GM23248 (cell line): ENCODE measurements around the gene DNMT3L. TPM values are rescaled to one million over a fixed set of nuclear protein-coding genes. Genes with fewer than 3 reads are reported as not detected.
"Not testable (repeated sequence)": the region's sequence is repeated elsewhere in the genome, so short reads cannot be mapped to it uniquely, and the experiment has no call there.

ENCODE experiments used
- DNase-seq: peaks from one replicate; pipeline ENCODE4 v3.0.0-alpha.2; 2015
- H2AFZ ChIP-seq: fragments of 200-600 bp; sonication (generic); 2 replicates; pipeline ENCODE4 v1.6.1; 2016; ENCODE audit warnings: antibody characterized with exemption
- H3F3A ChIP-seq: fragments of 200-600 bp; sonication (generic); 2 replicates; pipeline ENCODE4 v1.6.1; 2016; ENCODE audit warnings: mild to moderate bottlenecking, antibody characterized with exemption, mixed run types; ENCODE audit not compliant: insufficient read depth
- H3K27ac ChIP-seq: fragments of 200-600 bp; sonication (generic); 2 replicates; pipeline ENCODE4 v1.5.1; 2016; ENCODE audit warnings: mild to moderate bottlenecking
- H3K27me3 ChIP-seq: fragments of 200-600 bp; sonication (generic); replicated peaks from 2 replicates; pipeline ENCODE4 v1.6.1; 2016; ENCODE audit warnings: mild to moderate bottlenecking; ENCODE audit not compliant: insufficient read depth
- H3K36me3 ChIP-seq: fragments of 200-600 bp; sonication (generic); 2 replicates; pipeline ENCODE4 v1.6.1; 2016; ENCODE audit warnings: low read depth, mild to moderate bottlenecking
- H3K4me1 ChIP-seq: fragments of 200-600 bp; sonication (generic); 2 replicates; pipeline ENCODE4 v1.6.1; 2016; ENCODE audit warnings: mild to moderate bottlenecking; ENCODE audit not compliant: insufficient read depth
- H3K4me2 ChIP-seq: fragments of 200-600 bp; sonication (generic); one replicate; pipeline ENCODE4 v1.6.1; 2016; ENCODE audit warnings: mild to moderate bottlenecking; ENCODE audit not compliant: unreplicated experiment
- H3K4me3 ChIP-seq: fragments of 200-600 bp; sonication (generic); 2 replicates; pipeline ENCODE4 v1.5.1; 2016; ENCODE audit warnings: mild to moderate bottlenecking
- H3K79me2 ChIP-seq: fragments of 200-600 bp; sonication (generic); 2 replicates; pipeline ENCODE4 v1.6.1; 2016; ENCODE audit warnings: mild to moderate bottlenecking; ENCODE audit not compliant: insufficient read depth
- H3K9ac ChIP-seq: fragments of 200-600 bp; sonication (generic); 2 replicates; pipeline ENCODE4 v1.6.1; 2016; ENCODE audit warnings: mild to moderate bottlenecking
- H3K9me2 ChIP-seq: fragments of 200-600 bp; sonication (generic); 2 replicates; pipeline ENCODE4 v1.6.1; 2016; ENCODE audit warnings: mixed run types, mild to moderate bottlenecking, moderate library complexity; ENCODE audit not compliant: insufficient read depth
- H3K9me3 ChIP-seq: fragments of 200-600 bp; sonication (generic); one replicate; pipeline ENCODE4 v1.6.1; 2017; ENCODE audit warnings: low read depth
- H4K20me1 ChIP-seq: fragments of 200-600 bp; sonication (generic); 2 replicates; pipeline ENCODE4 v1.6.0; 2016; ENCODE audit not compliant: insufficient read depth
- WGBS, 2 experiments: methylation state at CpG; one replicate each; pipeline ENCODE4 v1.1.6; 2015 to 2017; ENCODE audit warnings: low lambda C conversion rate in 2 of 2, low coverage in 1 of 2; ENCODE audit errors: missing lambda C conversion rate in 2 of 2; 5-methylcytosine and 5-hydroxymethylcytosine counted together
- in situ Hi-C: fragments of 300-500 bp; cut with MboI; formaldehyde crosslinking; loops from 2 replicates; pipeline ENCODE4 v1.15.0; 2020
- polyA plus RNA-seq: library from polyadenylated mRNA; unstranded; fragments of >200 nt; fragmentation: Nextera tagmentation; extraction: Ambion mirVana; gene quantifications from 2 replicates; pipeline ENCODE4 v1.2.1, GENCODE V29; 2016
- total RNA-seq: library from RNA; depleted of rRNA; stranded (reverse); fragments of >200 nt; shearing (Covaris generic); gene quantifications from 2 replicates; pipeline ENCODE4 v1.2.3, GENCODE V29; 2014

DNMT3L gene
- total and polyA plus RNA-seq, 2 experiments from 2014 or later = not detected

GRCh38 chr21:44220674-44221073 lies 41.0 kb downstream of the DNMT3L start:
- DNase-seq, H2AFZ ChIP-seq, H3K9me3 ChIP-seq, H3K27ac ChIP-seq, H3K79me2 ChIP-seq, H3K36me3 ChIP-seq, H3K27me3 ChIP-seq, H4K20me1 ChIP-seq, H3K4me3 ChIP-seq, H3K4me1 ChIP-seq, H3K4me2 ChIP-seq, H3K9me2 ChIP-seq, H3K9ac ChIP-seq, in situ Hi-C loops, H3F3A ChIP-seq: not testable (repeated sequence)
- WGBS, 2 experiments = no CpG with 5 or more reads among the region's 18 CpGs

- H3K9ac ChIP-seq, in situ Hi-C loops: not testable (repeated sequence)
These were observed 43.2 kb downstream of the DNMT3L start for GRCh38 chr21:44218461-44218860.

GRCh38 chr21:44211978-44212377 lies 49.7 kb downstream of the DNMT3L start:
- DNase-seq, H3F3A ChIP-seq, H3K9me3 ChIP-seq, H4K20me1 ChIP-seq, H3K9ac ChIP-seq, H3K9me2 ChIP-seq, H3K4me3 ChIP-seq, H2AFZ ChIP-seq, H3K4me2 ChIP-seq, H3K79me2 ChIP-seq, in situ Hi-C loops, H3K27me3 ChIP-seq, H3K27ac ChIP-seq, H3K4me1 ChIP-seq, H3K36me3 ChIP-seq: not testable (repeated sequence)
- 80 to 89% methylated on average over 2 of the region's 2 CpGs for WGBS, 2 experiments

More at GRCh38 chr21:44218461-44218860, 43.2 kb downstream of the DNMT3L start:
- not testable (repeated sequence) for H3K9me3 ChIP-seq, H3K27me3 ChIP-seq, H4K20me1 ChIP-seq, H3K4me3 ChIP-seq, H3F3A ChIP-seq, H3K27ac ChIP-seq, H3K79me2 ChIP-seq, H3K4me1 ChIP-seq, H3K36me3 ChIP-seq, H3K4me2 ChIP-seq, DNase-seq, H3K9me2 ChIP-seq, H2AFZ ChIP-seq
- no CpG with 5 or more reads among the region's 8 CpGs for WGBS, 2 experiments

GRCh38 chr21:44211574-44211973 lies 50.1 kb downstream of the DNMT3L start:
- H3K9me2 ChIP-seq, H3K36me3 ChIP-seq, H3K27me3 ChIP-seq, H4K20me1 ChIP-seq, DNase-seq, H3K79me2 ChIP-seq, H3K4me3 ChIP-seq, H3K9ac ChIP-seq, H2AFZ ChIP-seq, H3K4me2 ChIP-seq, H3K9me3 ChIP-seq, in situ Hi-C loops, H3K4me1 ChIP-seq, H3K27ac ChIP-seq, H3F3A ChIP-seq: not testable (repeated sequence)
- WGBS, 2 experiments = 66 to 89% methylated on average over 1 to 3 of the region's 3 CpGs

GRCh38 chr21:44207860-44208646 lies 53.6 kb downstream of the DNMT3L start:
- H3K4me3 ChIP-seq, H2AFZ ChIP-seq, H3K9me3 ChIP-seq, H3K36me3 ChIP-seq, H3K4me2 ChIP-seq, H3K9ac ChIP-seq, H3K27ac ChIP-seq, H3K27me3 ChIP-seq, H4K20me1 ChIP-seq, H3K4me1 ChIP-seq, H3F3A ChIP-seq, H3K79me2 ChIP-seq, H3K9me2 ChIP-seq, in situ Hi-C loops: not testable (repeated sequence)
- WGBS, 2 experiments = 0 to 100% methylated on average over 1 to 3 of the region's 15 CpGs
- DNase-seq = peak; percentile 0

GRCh38 chr21:44206698-44207676 lies 54.7 kb downstream of the DNMT3L start:
- WGBS, 2 experiments = no CpG with 5 or more reads among the region's 33 CpGs
- H3K9me3 ChIP-seq, H4K20me1 ChIP-seq, H3F3A ChIP-seq, H3K4me3 ChIP-seq, DNase-seq, H3K79me2 ChIP-seq, H3K9ac ChIP-seq, H3K4me2 ChIP-seq, H3K36me3 ChIP-seq, H3K4me1 ChIP-seq, H3K9me2 ChIP-seq, H3K27ac ChIP-seq, H2AFZ ChIP-seq, in situ Hi-C loops, H3K27me3 ChIP-seq: not testable (repeated sequence)

- H3K9me3 ChIP-seq, H3K4me3 ChIP-seq, H3K27me3 ChIP-seq, H3K4me1 ChIP-seq, H3K9me2 ChIP-seq, H3K79me2 ChIP-seq, H3K27ac ChIP-seq, in situ Hi-C loops, H4K20me1 ChIP-seq, H3K4me2 ChIP-seq, H3F3A ChIP-seq, H3K9ac ChIP-seq, H2AFZ ChIP-seq, H3K36me3 ChIP-seq, DNase-seq: not testable (repeated sequence)
- no CpG with 5 or more reads among the region's 24 CpGs for WGBS, 2 experiments
These were observed 55.5 kb downstream of the DNMT3L start for GRCh38 chr21:44206187-44206586.
